Lung (tissue), 12 donors: Measurements from ENCODE around the gene PRKCB. TPM values are rescaled to one million over a fixed set of nuclear protein-coding genes. Genes with fewer than 3 reads are reported as not detected.

Experiments used
- ATAC-seq: fragments of 200-7000 bp; cut with Tn5 transposase; one replicate; pipeline ENCODE4 v1.9.1; 2020; ENCODE audit warnings: moderate number of reproducible peaks; ENCODE audit not compliant: insufficient read depth, low FRiP score
- DNase-seq, 3 donors: peaks; one replicate each; pipeline ENCODE4 v3.0.0-alpha.2; 2013 to 2017
- H3K27ac ChIP-seq, 2 donors: one replicate each; pipeline ENCODE4 v1.5.1; 2013; ENCODE audit warnings: mild to moderate bottlenecking in 2 of 2, moderate library complexity in 2 of 2, control low read depth in 1 of 2, inconsistent platforms in 1 of 2, low read depth in 1 of 2, low read length in 1 of 2
- H3K27me3 ChIP-seq, 3 donors: one replicate each; pipeline ENCODE4 v1.5.1; 2013; ENCODE audit warnings: low read length in 2 of 3; ENCODE audit not compliant: control insufficient read depth in 3 of 3, insufficient read depth in 3 of 3
- H3K36me3 ChIP-seq, 4 donors: one replicate each; pipeline ENCODE4 v1.5.1; 2013; ENCODE audit warnings: low read length in 4 of 4, mild to moderate bottlenecking in 1 of 4, moderate library complexity in 1 of 4; ENCODE audit not compliant: control insufficient read depth in 4 of 4, insufficient read depth in 4 of 4
- H3K4me1 ChIP-seq, 5 donors: one replicate each; pipeline ENCODE4 v1.5.1; 2013; ENCODE audit warnings: low read length in 5 of 5, mild to moderate bottlenecking in 2 of 5, moderate library complexity in 1 of 5; ENCODE audit not compliant: control insufficient read depth in 5 of 5, insufficient read depth in 5 of 5
- H3K4me3 ChIP-seq: one replicate; pipeline ENCODE4 v1.5.1; 2013; ENCODE audit warnings: mild to moderate bottlenecking, control low read depth, moderate library complexity
- H3K9ac ChIP-seq, 2 donors: one replicate each; pipeline ENCODE4 v1.5.1; 2013; ENCODE audit warnings: low read length in 2 of 2, control low read depth in 1 of 2; ENCODE audit not compliant: insufficient read depth in 1 of 2
- H3K9me3 ChIP-seq, 4 donors: one replicate each; pipeline ENCODE4 v1.5.1; 2013; ENCODE audit warnings: low read length in 3 of 4, mild to moderate bottlenecking in 1 of 4, moderate library complexity in 1 of 4; ENCODE audit not compliant: control insufficient read depth in 4 of 4, insufficient read depth in 3 of 4
- WGBS, 2 donors: extraction: QIAGEN DNeasy Blood & Tissue Kit; methylation state at CpG; one replicate each; pipeline ENCODE4 v1.1.7; 2013; 5-methylcytosine and 5-hydroxymethylcytosine counted together
- polyA plus RNA-seq, 2 donors: library from polyadenylated mRNA; stranded (reverse); fragments of 200-250 nt; gene quantifications; one replicate each; pipeline ENCODE4 v1.2.1, GENCODE V29; 2013
- total RNA-seq, 2 donors: library from RNA; depleted of rRNA in 1 of 2; stranded (reverse); fragments of >200 nt in 1 of 2; gene quantifications; one replicate each; pipeline ENCODE4 v1.2.1, GENCODE V29; 2014 to 2021
- TF ChIP-seq, protein P1 (sequence below): IDR thresholded peaks from 2 replicates; pipeline ENCODE4 v1.5.1; 2012; ENCODE audit warnings: mild to moderate bottlenecking; ENCODE audit errors: control extremely low read depth, extremely low read depth
- donor health status: control.
- donor health status: control.
- donor health status: Bipolar disorder and iron deficiency.
- donor health status: healthy.
- donor health status: DM: yes; HTN: yes; CAD: no.

The PRKCB gene
- total and polyA plus RNA-seq, 4 donors = 2.5 to 46.4 (median 21.8) TPM

DNA sequence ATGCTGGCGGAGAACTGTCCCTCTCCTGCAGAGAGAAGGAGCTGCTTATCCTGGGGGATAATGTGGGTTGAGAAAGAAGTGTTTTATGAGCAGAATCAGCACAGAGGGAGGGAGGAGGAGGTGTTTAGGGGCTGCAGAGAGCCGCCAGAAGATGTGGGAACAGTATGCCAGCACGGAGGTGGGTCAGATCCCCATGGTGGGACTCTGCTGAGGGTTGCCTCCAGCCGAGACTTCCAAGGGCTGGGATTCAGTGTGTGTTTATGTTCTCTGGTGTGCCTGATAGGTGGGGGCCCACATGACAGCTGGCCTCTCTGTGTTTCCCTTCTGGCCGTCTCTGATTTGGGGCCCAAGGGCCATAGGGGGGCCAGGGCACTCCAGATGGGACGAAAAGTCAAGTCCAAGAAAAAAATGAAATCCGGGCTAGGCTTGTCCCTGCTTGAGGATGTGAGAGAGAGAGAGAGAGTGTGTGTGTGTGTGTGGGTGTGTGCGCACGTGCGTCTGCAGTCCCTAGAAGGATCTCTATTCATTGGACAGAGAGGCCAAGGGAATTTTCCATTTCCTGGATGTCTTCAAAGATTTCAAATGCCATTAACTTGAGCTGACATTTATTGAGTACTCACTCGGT is 21.6 kb downstream of the PRKCB start:
- no peak for ATAC-seq
- H3K27ac ChIP-seq = peak overlapping the region in 1 of 2 donors; percentile 39
- 32 to 61% methylated on average over 11 of the region's 11 CpGs for WGBS, 2 donors

DNA sequence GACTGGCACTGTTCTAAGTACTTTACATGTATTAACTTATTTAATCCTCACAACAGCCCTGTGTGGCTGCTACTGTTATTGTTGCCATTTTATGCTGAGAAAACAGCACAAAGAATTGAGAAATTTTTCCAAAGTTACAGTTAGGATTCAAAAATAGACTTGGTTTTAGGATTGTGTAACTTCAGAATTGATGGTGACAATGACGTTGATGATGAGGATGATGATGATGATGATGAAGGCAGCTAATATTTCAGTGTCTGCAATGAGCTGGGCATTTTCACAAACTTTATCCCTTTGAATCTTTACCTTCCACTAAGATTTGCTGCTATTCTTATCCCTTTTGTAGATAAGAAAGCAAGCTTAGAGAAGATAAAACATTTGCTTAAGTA is 22.1 kb downstream of the PRKCB start:
- DNase-seq (no peak), ATAC-seq (no peak)
- H3K9me3 ChIP-seq = no peaks in the 10 kb centered on the region
- H3K27ac ChIP-seq = no peak overlapping the region
- H3K9ac ChIP-seq = no peak overlapping the region
- H3K36me3 ChIP-seq = no peaks in the 10 kb centered on the region
- no peak overlapping the region for H3K4me3 ChIP-seq
- peaks cover 0 to 77% (median 46%) of the 10 kb centered on the region in 5 donors for H3K4me1 ChIP-seq
- 17 to 40% methylated on average over 1 of the region's 1 CpG for WGBS, 2 donors
- TF ChIP-seq, protein P1, sequence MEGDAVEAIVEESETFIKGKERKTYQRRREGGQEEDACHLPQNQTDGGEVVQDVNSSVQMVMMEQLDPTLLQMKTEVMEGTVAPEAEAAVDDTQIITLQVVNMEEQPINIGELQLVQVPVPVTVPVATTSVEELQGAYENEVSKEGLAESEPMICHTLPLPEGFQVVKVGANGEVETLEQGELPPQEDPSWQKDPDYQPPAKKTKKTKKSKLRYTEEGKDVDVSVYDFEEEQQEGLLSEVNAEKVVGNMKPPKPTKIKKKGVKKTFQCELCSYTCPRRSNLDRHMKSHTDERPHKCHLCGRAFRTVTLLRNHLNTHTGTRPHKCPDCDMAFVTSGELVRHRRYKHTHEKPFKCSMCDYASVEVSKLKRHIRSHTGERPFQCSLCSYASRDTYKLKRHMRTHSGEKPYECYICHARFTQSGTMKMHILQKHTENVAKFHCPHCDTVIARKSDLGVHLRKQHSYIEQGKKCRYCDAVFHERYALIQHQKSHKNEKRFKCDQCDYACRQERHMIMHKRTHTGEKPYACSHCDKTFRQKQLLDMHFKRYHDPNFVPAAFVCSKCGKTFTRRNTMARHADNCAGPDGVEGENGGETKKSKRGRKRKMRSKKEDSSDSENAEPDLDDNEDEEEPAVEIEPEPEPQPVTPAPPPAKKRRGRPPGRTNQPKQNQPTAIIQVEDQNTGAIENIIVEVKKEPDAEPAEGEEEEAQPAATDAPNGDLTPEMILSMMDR = no peak
- no peaks in the 10 kb centered on the region for H3K27me3 ChIP-seq

More for the DNA sequence above, 21.6 kb downstream of the PRKCB start:
- H3K4me1 ChIP-seq = peaks cover 0 to 73% (median 44%) of the 10 kb centered on the region in 5 donors
- H3K9me3 ChIP-seq = no peaks in the 10 kb centered on the region
- TF ChIP-seq, protein P1 = no peak
- no peak overlapping the region for H3K9ac ChIP-seq
- H3K27me3 ChIP-seq = no peaks in the 10 kb centered on the region
- no peak overlapping the region for H3K4me3 ChIP-seq
- DNase-seq = peak; percentile 97 to 99 (median 99)
- H3K36me3 ChIP-seq = no peaks in the 10 kb centered on the region

DNA sequence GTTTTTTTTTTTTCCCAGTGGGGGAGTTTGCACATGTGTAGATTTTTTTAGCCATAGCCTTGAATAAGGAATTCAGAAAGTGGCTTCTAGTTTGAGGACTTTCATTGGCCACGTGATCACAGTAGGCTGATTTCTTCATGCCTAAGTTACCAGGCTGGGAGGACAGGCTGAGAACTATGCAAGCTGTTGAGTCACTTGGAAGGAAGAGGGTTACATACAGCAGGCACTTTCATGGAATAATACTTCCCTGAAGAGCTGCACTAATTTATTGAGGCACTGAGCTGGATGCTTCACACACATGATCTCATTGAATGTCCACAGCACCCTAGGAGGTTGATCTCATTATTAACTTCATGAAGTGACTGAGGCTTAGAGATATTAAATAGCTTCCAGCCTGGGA is 22.8 kb downstream of the PRKCB start:
- DNase-seq = peak in 1 of 3 donors; percentile 56

More for the DNA sequence above, 22.8 kb downstream of the PRKCB start:
- Histone ChIP-seq H3K4me1 (peaks cover 0 to 77% (median 46%) of the 10 kb centered on the region in 5 donors), H3K9ac (no peak overlapping the region), H3K27ac (no peak overlapping the region), H3K9me3 (no peaks in the 10 kb centered on the region), H3K4me3 (no peak overlapping the region), H3K36me3 (no peaks in the 10 kb centered on the region), H3K27me3 (no peaks in the 10 kb centered on the region)
- WGBS, 2 donors = 18 to 39% methylated on average over 1 of the region's 1 CpG
- peak; percentile 58 for ATAC-seq
- TF ChIP-seq, protein P1 = no peak
